COLO668 (cell line): Measurements from ENCODE around the gene SPATA19.
A peak's percentile ranks its signal among the peaks of the same experiment; 100 is the strongest.

Experiments used
- DNase-seq: peaks from one replicate; lab custom pipeline; 2025; ENCODE audit not compliant: unreplicated experiment; lab: John Stamatoyannopoulos, UW

Gene SPATA19

DNA sequence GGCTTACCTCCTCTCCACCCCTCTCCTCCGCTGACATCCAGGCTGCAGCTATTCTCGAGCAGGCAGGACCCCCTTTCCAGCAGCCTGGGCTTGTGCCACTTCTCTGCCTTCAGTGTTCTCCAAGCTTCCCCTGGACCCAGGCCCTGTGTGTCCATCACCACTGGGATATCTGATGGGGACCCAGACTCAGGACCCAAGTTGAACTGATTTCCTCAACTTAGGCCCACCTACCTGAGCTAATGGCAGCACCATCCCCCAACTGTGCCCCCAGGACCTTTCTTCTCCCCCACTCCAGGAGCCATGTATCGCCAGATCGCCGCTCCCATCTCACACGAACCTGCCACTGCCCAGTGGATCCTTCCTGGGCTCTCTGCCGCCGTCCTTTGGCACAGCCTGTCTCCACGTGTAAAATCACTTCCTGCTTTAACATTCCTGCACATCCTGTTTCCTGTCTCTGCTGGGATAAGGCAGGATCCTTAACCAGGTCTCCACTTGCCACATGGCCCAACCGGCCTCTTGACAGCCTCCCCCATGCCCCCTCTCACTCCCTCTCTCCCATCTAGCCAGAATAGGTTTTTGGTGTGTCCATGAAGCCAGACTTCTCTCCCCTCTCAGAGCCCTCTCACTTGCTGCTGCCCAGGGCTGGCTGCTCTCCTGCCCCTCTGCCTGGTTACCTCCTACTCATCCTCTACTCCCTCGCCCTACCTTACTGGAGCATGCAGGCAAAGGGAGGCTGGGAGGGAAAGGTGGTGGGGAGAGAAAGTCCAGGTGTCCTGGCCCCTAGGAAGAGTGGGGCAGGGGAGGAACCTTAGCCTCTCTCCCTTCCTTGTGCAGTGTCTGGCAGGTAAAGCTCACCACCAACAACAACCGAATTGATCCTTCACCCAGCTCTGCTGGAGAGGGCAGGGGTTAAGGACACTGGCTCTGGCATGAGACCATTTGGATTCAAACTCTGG, 9.4 kb downstream of the SPATA19 start:
- no peak for DNase-seq

GRCh38 chr11:133834682-133835592, 10.4 kb downstream of the SPATA19 start:
- peak; percentile 20 for DNase-seq

DNA sequence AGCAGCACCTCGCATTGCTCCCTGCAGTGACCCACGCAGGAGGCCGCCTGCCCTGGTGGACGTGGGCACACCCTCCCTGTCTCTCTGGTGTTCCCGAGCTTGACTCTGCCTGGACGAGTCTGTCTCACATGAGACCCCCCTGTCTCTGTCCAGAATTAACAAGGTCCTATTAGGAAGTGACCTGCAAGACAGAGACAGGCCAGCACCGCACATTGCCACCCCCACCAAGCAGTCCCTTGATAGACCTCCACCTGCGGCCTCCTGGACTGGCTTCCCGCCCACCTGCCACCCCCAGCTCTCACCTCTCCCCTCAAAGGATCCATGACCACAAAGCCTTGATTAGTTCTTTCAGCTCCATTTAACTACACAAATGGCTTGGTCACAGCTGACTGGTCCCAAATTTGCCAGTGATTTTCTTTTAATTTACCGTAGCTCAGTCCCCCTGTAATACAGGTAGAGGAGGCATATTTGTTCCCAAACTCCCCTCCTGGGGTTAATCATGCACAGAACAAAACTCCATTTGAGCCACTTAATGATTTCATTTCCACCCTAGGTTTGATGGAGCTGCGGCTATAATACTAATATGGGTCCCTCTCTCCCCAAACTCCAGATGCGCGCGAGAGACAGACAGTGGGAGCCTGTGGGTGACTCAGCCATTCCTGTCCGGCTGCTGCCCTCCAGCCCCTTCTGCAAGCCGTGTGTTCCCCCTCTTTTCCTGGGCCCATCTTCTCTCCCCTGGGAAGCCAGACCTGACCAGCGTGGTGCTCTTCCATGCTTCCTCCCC, 11.2 kb downstream of the SPATA19 start:
- DNase-seq = no peak

DNA sequence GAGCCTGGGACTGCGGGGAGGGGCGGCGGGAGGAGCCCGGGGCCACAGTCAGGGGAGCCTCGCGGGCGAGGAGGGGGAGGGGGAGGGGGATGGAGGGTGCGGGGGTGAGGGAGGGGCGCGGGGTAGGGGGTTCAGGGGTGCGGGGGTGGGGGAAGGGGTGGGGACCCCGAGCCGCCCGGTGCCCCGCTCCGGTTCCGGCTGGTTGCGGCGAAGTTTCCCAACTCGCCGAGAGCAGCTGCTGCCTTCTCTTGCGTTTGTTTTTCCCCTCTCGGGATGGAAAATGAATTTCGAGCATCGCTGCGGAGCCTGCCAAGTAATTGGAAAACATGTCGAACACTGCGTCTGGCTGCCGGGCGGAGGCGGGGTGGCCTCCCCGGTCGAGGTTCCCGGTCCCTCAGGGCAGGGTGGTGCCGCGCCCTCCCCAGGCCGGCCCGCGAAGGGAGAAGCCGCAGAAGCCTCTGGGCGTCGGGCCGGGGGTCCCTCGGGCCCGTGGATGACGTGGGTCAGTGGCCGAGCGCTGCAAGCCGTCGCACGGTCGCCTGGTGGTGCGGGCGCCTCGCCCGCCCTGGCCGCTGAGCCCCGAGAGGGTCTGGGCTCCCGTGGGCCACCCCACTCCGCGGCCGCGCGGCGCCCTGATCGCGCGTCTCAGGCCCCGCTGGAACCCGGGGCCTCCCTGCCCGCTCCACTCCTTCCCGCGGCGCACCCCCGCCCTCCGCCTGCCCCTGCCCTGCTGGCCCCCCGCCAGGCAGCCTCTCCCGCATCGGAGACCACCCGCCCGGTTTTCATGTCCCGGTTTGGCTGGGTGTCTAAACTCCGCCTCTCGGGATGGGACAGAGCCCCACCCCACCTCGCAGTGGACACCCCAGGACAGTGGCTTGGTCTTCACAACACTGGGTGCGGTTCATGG, 12.1 kb downstream of the SPATA19 start:
- peak; percentile 9 for DNase-seq

GRCh38 chr11:133832096-133832990, 13.0 kb downstream of the SPATA19 start:
- no peak for DNase-seq

DNA sequence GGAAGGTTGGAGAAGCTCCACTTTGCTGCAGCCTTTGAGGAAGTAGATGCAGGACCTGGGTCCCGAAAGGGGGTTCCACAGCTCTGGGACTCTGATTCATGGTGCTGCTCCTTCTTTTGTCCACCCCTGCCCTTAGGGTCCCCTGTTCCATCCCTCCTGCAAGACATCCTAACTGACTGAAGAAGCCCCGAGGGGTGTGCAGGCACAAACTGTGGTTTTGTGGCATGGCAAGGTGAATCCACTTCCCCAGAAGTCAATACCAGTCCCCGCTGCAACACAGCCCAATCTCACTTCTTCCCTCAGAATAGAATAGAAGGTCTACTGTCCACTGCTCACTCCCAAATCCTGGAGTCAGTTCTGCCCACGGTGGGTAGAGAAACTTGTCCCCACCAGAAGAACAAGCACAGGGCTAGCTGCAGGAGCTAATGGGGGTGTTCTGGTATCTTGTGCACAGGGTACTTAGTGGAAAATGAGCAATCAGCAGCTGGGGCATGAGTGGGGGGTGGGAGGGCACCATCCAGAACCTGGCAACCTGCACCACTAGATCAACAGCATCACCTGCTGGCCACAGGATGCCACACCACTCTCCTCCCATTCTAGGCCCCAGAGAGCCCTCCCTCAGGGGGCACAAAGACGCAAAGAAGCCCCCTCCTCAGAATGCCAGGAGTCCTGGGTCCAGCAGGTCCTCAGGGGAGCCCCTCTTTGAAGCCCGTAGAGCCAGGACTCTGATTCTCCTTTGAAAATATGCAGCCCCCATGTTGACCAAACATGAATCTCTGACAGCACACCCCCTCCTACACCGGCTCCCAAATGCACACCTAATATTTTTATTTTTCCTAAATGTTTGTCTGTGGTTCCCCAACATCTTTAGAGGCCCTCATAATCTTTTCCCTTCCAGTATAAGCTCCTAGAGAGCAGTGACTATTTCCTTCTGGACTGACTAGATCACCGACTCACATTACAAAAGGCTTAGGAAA, 14.1 kb downstream of the SPATA19 start:
- no peak for DNase-seq

DNA sequence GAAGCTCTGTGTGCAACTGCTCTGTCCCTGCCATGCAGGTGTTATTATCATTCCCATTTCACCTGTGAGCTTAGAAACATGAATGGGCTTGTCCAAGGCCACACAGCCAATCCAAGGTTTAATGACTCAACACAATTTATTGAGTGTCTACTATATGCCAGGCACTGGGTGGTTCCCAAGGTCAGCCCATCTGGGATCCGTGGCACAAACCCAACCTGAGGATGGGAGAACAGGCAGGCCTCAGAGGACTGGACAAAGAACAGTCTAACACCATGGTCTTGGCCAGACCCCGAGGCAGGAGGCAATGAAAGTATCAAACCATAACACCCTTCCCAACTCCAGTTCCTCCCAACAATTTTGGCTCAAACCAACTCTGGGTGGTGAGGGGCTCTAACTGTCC, 15.7 kb downstream of the SPATA19 start:
- no peak for DNase-seq

DNA sequence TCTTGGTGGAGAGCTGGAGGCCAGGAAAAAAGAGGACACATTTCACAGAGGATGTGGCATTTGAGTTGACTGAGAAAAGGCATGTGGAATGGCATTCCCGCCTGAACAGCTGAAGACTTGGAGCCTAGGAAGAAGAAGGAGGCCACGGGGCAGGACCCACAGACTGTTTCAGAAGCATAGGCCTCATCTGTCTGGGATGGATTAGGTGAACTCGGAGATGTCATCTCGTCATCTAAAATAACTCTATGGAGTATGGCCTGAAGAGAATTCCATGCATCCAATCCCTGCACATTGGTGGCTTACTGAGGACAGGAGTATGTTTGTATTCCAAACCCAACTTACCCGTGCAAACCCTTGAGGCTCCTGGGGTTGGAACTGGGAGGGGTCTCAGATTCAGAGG, 16.4 kb downstream of the SPATA19 start:
- DNase-seq = no peak

DNA sequence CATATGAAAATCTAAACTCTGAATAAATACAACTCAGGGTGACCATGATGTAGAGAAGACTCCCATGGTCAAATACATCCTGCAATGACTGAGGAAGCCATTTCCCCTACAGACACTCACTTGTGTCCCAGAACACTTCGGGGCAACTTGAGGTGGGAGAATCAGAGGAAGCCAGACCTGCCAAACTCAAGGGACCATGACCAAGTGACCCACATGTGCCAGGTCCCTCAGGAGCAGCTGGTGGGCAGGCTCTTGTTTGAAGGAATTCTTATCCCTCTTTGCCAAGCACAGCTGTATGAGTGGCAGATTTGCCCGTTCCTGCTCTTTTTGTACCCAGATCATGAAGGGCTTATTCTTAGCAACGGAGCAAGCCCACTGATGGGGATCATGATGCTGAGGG, 17.8 kb downstream of the SPATA19 start:
- no peak for DNase-seq

GRCh38 chr11:133826866-133827265, 18.4 kb downstream of the SPATA19 start:
- no peak for DNase-seq

DNA sequence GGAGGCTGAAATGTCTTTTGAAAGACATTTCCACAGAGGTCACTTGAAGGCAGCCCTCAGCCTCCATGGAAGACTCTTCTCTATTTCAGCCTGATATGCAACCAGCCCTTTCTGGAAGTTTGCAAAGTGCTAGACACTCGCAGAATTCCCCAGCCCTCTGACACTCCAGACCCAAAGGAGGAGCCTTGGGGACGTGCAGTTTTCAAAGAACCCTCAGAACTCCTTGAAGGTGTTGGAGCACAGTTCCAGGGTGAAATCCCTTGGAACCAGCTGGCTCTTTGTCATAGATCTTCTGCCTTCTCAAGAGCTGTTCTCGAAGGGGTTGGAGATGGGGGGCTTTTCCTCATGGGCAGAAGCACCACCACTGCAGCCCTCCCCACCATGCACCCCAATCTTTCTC, 19.6 kb downstream of the SPATA19 start:
- no peak for DNase-seq

DNA sequence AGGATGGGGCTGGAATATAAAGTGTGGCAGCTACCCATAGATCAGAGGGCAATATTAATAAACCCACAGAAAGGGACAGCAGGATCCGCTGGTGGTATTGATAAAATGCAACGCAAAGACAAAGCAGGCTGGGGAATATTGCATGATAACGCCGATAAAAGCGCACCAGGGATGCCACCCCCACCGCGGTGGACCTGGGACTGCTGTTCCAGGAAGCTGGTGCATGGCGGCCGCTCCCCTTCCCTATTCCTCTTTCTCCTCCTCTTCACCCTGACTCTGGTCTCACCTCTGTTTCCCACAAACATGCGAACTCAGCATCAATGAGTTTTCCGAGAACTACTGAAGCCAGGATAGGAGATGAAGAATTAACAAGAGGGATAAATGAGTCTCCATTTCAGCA, 20.2 kb downstream of the SPATA19 start:
- no peak for DNase-seq

DNA sequence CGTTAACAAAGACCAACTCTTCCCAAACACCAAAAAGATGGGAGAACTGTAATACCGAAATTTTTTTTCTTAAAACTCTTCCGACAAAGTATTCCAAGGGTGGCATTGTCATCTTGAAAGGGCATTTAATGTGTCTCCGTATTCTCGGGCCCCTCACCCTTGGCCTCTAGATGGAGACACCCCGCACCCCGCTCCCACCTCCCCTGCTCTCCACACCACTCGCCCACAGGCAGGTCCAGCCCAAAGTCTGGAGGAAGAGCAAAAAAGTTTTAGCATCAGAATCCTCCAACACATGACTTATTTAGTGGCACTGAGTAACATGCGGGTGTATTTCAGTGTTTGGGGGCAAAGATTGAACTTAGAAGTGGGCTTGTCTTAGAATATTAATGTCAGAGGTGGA, 20.7 kb downstream of the SPATA19 start:
- no peak for DNase-seq

DNA sequence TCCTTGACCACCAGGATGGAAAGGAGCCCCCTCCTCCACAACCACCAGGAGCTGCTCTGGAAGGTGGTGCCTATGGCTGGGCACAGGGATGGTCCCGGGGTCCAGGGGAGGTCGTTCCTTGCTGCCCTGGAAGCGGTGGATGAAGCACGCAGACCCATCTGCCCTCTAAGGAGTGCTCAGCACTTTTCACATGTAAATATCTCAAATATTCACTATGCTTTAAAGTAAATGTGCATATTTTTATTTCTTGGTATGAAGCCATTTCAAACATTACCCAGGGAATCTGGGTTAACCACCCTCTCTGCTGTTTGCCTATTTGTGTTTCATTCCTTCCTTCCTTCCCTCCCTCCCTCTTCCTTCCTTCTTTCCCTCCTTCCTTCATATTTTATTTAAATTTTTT, 21.7 kb downstream of the SPATA19 start:
- DNase-seq = no peak

- no peak for DNase-seq
These were observed 22.1 kb downstream of the SPATA19 start for GRCh38 chr11:133823211-133823610.

- DNase-seq = peak; percentile 50
These were observed 23.5 kb downstream of the SPATA19 start for GRCh38 chr11:133821776-133822175.

DNA sequence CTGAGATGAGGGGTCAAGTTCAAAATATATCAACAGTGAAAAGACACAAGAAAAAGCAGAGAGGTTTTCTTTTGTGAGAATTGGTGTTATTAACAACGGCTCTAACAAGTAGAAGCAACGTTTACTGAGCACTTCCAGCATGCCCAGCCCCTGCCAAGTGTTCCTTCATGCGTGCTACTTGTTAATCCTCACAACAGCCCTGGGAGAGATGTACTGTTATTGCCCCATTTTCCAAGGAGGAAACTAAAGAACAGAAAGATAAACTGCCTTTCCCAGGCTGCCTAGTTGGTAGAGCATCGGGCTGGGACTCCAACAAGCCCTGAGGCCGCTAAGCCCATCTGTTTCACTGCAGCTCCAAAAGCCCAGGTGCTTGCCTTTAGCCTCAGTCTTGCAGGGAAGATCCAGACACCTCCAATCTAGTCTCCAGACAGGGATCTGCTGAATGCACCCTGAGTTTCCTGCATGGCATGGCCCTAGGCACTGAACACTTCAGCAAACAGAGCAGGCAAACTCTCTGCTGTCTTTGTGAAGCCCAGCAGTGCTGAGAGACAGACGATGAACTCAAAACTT, 25.5 kb downstream of the SPATA19 start:
- no peak for DNase-seq

DNA sequence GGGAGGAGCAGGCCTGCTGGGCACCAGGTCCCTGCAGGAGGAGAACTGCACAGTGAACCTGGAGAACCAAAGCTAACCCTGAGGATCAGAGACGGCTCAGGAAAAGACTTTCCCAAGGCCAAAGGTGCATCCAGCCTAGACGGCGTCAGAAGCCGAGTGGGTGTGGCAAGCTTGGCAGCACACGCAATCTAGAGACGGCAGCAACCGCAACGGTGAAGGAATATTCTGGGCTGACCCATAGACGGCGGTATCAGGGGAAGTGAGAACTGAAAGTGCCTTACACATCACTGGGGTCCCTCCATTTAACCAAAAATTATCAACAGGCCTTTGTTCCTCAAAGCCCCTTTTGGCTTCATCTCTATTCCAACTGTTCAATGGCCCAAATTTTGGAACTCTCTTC, 26.2 kb downstream of the SPATA19 start:
- no peak for DNase-seq
